Fibroblast of lung (primary cell): ENCODE measurements around the gene CSF2RB.

Source experiments
- EZH2 ChIP-seq: IDR thresholded peaks from 2 replicates; pipeline ENCODE4 v1.5.1; 2012; ENCODE audit warnings: low read length, control low read depth, mild to moderate bottlenecking; ENCODE audit errors: missing control alignments
- TF ChIP-seq, protein P1 (sequence below), 2 donors: IDR thresholded peaks in 1 of 2; conservative IDR thresholded peaks in 1 of 2; 1 replicate in 1 of 2; 2 replicates in 1 of 2; pipeline ENCODE4 v1.5.1; 2011 to 2012; ENCODE audit warnings: low read length in 2 of 2, control low read depth in 1 of 2, inconsistent platforms in 1 of 2, low read depth in 1 of 2, mild to moderate bottlenecking in 1 of 2

- TF ChIP-seq, protein P1, sequence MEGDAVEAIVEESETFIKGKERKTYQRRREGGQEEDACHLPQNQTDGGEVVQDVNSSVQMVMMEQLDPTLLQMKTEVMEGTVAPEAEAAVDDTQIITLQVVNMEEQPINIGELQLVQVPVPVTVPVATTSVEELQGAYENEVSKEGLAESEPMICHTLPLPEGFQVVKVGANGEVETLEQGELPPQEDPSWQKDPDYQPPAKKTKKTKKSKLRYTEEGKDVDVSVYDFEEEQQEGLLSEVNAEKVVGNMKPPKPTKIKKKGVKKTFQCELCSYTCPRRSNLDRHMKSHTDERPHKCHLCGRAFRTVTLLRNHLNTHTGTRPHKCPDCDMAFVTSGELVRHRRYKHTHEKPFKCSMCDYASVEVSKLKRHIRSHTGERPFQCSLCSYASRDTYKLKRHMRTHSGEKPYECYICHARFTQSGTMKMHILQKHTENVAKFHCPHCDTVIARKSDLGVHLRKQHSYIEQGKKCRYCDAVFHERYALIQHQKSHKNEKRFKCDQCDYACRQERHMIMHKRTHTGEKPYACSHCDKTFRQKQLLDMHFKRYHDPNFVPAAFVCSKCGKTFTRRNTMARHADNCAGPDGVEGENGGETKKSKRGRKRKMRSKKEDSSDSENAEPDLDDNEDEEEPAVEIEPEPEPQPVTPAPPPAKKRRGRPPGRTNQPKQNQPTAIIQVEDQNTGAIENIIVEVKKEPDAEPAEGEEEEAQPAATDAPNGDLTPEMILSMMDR (conservative IDR thresholded peaks at IDR 0.05 in 1 of 2, IDR thresholded peaks at IDR 0.05 in 1 of 2; ENCODE audit: low read depth in 1 of 2, low read length in 2 of 2) = no peak
- TF ChIP-seq EZH2 = no peak
Observed at GRCh38 chr22:36914390-36914752, 943 bp downstream of the CSF2RB start.
